Subcutaneous adipose tissue (tissue), 4 donors: ENCODE results near the gene GPX4. TPM values are rescaled to one million over a fixed set of nuclear protein-coding genes. Genes with fewer than 3 reads are reported as not detected.

Experiments
- CTCF ChIP-seq: fragments of 450-650 bp; IDR thresholded peaks from one replicate; pipeline ENCODE4 v1.5.1; 2016; ENCODE audit warnings: low read depth, mild to moderate bottlenecking, control low read depth, antibody characterized with exemption, moderate library complexity
- total RNA-seq, 4 donors: library from RNA; depleted of rRNA; stranded (reverse); fragments of >200 nt; gene quantifications; one replicate each; pipeline ENCODE4 v1.1.0, GENCODE V29; 2016

The GPX4 gene
- total RNA-seq, result 1,000 to 10,000 TPM; 1,089 to 2,299 (median 1,463) TPM

- TF ChIP-seq CTCF, result no peak
Observed at GRCh38 chr19:1103708-1104310, at the start of gene GPX4. Gene GPX4 (plus strand): TSS chr19:1103994. CDS start chr19:1104044, 50 bp downstream.

- no peak for TF ChIP-seq CTCF
Observed at GRCh38 chr19:1054102-1055027, 49.4 kb upstream of the GPX4 start.

GRCh38 chr19:1055028-1055425 lies 48.8 kb upstream of the GPX4 start:
- no peak for TF ChIP-seq CTCF

GRCh38 chr19:1055886-1056620 lies 47.7 kb upstream of the GPX4 start:
- TF ChIP-seq CTCF, result no peak

GRCh38 chr19:1057176-1057855 lies 46.5 kb upstream of the GPX4 start:
- no peak for TF ChIP-seq CTCF

- no peak for TF ChIP-seq CTCF
Observed at GRCh38 chr19:1058112-1058511, 45.7 kb upstream of the GPX4 start.
